Skeletal muscle tissue (tissue), 4 donors: ENCODE data around the gene ARHGAP18. TPM values are rescaled to one million over a fixed set of nuclear protein-coding genes. Genes with fewer than 3 reads are reported as not detected.

Source experiments
- H3K27ac ChIP-seq: one replicate; pipeline ENCODE4 v1.7.0; 2013; ENCODE audit warnings: mild to moderate bottlenecking, low read depth, low read length, inconsistent platforms
- H3K27me3 ChIP-seq, 3 donors: one replicate each; pipeline ENCODE4 v1.7.0; 2013; ENCODE audit warnings: low read length in 3 of 3; ENCODE audit not compliant: control insufficient read depth in 3 of 3, insufficient read depth in 3 of 3
- H3K36me3 ChIP-seq, 3 donors: one replicate each; pipeline ENCODE4 v1.7.0; 2013; ENCODE audit warnings: low read length in 3 of 3; ENCODE audit not compliant: control insufficient read depth in 3 of 3, insufficient read depth in 3 of 3
- H3K4me1 ChIP-seq, 3 donors: one replicate each; pipeline ENCODE4 v1.7.0; 2013; ENCODE audit warnings: low read length in 3 of 3, mild to moderate bottlenecking in 3 of 3; ENCODE audit not compliant: control insufficient read depth in 3 of 3, insufficient read depth in 3 of 3
- H3K4me3 ChIP-seq, 3 donors: one replicate each; pipeline ENCODE4 v1.7.0; 2013; ENCODE audit warnings: low read length in 3 of 3
- H3K9ac ChIP-seq, 3 donors: one replicate each; pipeline ENCODE4 v1.7.0; 2013; ENCODE audit warnings: low read length in 3 of 3, mild to moderate bottlenecking in 3 of 3, moderate library complexity in 2 of 3, low read depth in 1 of 3
- H3K9me3 ChIP-seq, 3 donors: one replicate each; pipeline ENCODE4 v1.7.0; 2013; ENCODE audit warnings: low read length in 3 of 3; ENCODE audit not compliant: control insufficient read depth in 3 of 3
- total RNA-seq: library from RNA; depleted of rRNA; stranded (reverse); fragments of >200 nt; gene quantifications from one replicate; pipeline ENCODE4 v1.2.3, GENCODE V29; 2014
- donor health status: Osteomylitis.

The ARHGAP18 gene
- total RNA-seq, 1 donor from 2014 or later, result 12.5 TPM

GRCh38 chr6:129662406-129662766, 47.6 kb downstream of the ARHGAP18 start:
- H3K4me3 ChIP-seq, result no peak overlapping the region
- H3K27me3 ChIP-seq, result no peaks in the 10 kb centered on the region
- H3K9me3 ChIP-seq, result no peaks in the 10 kb centered on the region
- H3K4me1 ChIP-seq, result peaks cover 10 to 15% (median 14%) of the 10 kb centered on the region in 3 donors
- no peak overlapping the region for H3K9ac ChIP-seq
- H3K27ac ChIP-seq, result no peak overlapping the region
- no peaks in the 10 kb centered on the region for H3K36me3 ChIP-seq

GRCh38 chr6:129661536-129662405, 48.2 kb downstream of the ARHGAP18 start:
- Histone ChIP-seq H3K36me3 (no peaks in the 10 kb centered on the region), H3K4me3 (no peak overlapping the region), H3K27me3 (no peaks in the 10 kb centered on the region), H3K27ac (no peak overlapping the region), H3K9me3 (no peaks in the 10 kb centered on the region), H3K4me1 (peaks cover 10 to 16% (median 13%) of the 10 kb centered on the region in 3 donors), H3K9ac (no peak overlapping the region)

- no peak overlapping the region for H3K9ac ChIP-seq
- H3K27me3 ChIP-seq, result no peaks in the 10 kb centered on the region
- H3K27ac ChIP-seq, result peak overlapping the region; percentile 14
- peak overlapping the region in 2 of 3 donors; percentile 22 to 28 for H3K4me3 ChIP-seq
- peaks cover 10 to 20% (median 18%) of the 10 kb centered on the region in 3 donors for H3K4me1 ChIP-seq
- no peaks in the 10 kb centered on the region for H3K9me3 ChIP-seq
- H3K36me3 ChIP-seq, result no peaks in the 10 kb centered on the region
These were observed 49.7 kb downstream of the ARHGAP18 start for GRCh38 chr6:129660346-129660676.

DNA sequence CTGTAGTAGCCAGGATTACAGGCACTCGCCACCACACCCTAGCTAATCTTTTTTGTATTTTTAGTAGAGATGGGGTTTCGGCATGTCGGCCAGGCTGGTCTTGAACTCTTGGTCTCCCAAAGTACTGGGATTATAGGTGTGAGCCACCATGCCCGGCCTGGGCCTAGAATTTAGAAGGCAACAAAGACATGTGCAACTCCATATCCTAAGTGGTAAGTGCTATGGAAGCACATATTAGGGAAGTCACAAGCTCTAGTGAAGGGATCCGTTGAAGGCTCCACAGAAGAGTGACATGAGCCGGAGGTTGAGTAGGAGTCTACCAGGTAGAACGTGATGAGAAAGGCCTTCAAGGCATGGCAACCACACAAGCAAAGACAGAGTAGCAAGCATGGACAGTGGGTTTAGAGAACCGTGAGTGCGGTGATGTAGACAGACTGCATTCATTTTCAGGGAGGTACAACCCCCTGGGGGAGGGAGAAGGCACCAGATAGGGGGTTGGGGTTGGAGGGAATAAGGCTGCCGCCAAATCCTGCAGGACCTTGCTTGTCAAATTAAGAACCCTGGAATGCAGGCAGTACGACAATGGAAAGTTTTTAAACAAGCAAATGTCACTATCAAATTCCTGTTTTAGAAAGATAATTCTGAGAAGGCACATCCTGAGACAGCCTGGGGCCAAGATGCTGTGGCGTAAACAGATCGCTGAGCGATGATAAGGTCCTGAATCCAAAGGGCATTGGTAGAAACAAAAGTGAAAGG, 50.2 kb downstream of the ARHGAP18 start:
- peak overlapping the region; percentile 14 for H3K27ac ChIP-seq
- no peak overlapping the region for H3K9ac ChIP-seq
- no peaks in the 10 kb centered on the region for H3K9me3 ChIP-seq
- H3K27me3 ChIP-seq, result no peaks in the 10 kb centered on the region
- no peaks in the 10 kb centered on the region for H3K36me3 ChIP-seq
- H3K4me1 ChIP-seq, result peaks cover 10 to 20% (median 18%) of the 10 kb centered on the region in 3 donors
- peak overlapping the region in 1 of 3 donors; percentile 28 for H3K4me3 ChIP-seq

DNA sequence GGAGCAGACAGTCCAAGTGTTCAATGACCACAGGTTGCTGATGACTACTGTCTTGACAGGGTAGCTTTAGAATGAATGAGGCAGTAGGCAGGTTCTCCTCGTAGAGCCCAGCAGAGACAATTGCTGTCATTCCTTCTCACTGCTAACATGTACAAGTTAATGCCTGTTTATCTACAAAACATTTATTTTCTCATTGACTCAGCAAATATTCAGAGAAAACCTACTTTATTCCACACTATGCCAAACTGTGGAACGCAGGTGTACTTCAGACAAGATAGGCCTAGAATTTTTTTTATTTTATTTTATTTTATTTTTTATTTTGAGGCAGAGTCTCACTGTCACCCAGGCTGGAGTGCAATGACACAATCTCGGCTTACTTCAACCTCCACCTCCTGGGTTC, 50.8 kb downstream of the ARHGAP18 start:
- Histone ChIP-seq H3K4me1 (peaks cover 10 to 24% (median 18%) of the 10 kb centered on the region in 3 donors), H3K9ac (no peak overlapping the region), H3K36me3 (no peaks in the 10 kb centered on the region), H3K27ac (no peak overlapping the region), H3K9me3 (no peaks in the 10 kb centered on the region), H3K27me3 (no peaks in the 10 kb centered on the region), H3K4me3 (no peak overlapping the region)

DNA sequence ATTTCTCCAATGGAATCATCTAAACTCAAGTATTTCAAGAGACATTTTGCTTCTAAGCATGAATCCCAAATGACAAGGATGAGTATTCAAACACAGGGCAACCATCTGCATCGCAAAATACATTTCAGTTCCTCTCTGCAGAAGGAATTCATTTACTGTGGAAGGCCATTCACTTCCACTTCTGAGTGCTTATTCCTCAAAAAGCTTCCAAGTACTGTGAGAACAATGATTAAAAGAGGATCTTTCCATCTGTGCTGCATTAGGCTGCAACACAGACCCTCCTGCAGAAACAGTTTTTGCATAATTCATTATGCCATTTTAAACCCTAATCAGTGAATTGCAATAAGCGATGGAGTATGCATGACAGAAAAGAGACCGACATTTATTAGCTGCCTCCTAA, 52.5 kb downstream of the ARHGAP18 start:
- Histone ChIP-seq H3K27me3 (no peaks in the 10 kb centered on the region), H3K36me3 (no peaks in the 10 kb centered on the region), H3K9me3 (no peaks in the 10 kb centered on the region)

GRCh38 chr6:129655334-129655733, 54.6 kb downstream of the ARHGAP18 start:
- Histone ChIP-seq H3K36me3 (no peaks in the 10 kb centered on the region), H3K4me3 (no peak overlapping the region), H3K4me1 (peaks cover 3 to 24% (median 6%) of the 10 kb centered on the region in 3 donors), H3K27ac (no peak overlapping the region), H3K27me3 (no peaks in the 10 kb centered on the region), H3K9me3 (no peaks in the 10 kb centered on the region), H3K9ac (no peak overlapping the region)

More for the DNA sequence above, 52.5 kb downstream of the ARHGAP18 start:
- peaks cover 10 to 24% (median 13%) of the 10 kb centered on the region in 3 donors for H3K4me1 ChIP-seq
- H3K27ac ChIP-seq, result no peak overlapping the region
- no peak overlapping the region for H3K4me3 ChIP-seq
- no peak overlapping the region for H3K9ac ChIP-seq

GRCh38 chr6:129653746-129654145, 56.2 kb downstream of the ARHGAP18 start:
- Histone ChIP-seq H3K36me3 (no peaks in the 10 kb centered on the region), H3K4me3 (no peak overlapping the region), H3K27ac (no peak overlapping the region), H3K4me1 (peaks cover 3 to 25% (median 6%) of the 10 kb centered on the region in 3 donors), H3K9ac (no peak overlapping the region), H3K27me3 (no peaks in the 10 kb centered on the region), H3K9me3 (no peaks in the 10 kb centered on the region)

GRCh38 chr6:129653229-129653628, 56.7 kb downstream of the ARHGAP18 start:
- Histone ChIP-seq H3K4me1 (peaks cover 3 to 25% (median 6%) of the 10 kb centered on the region in 3 donors), H3K9ac (no peak overlapping the region), H3K27ac (no peak overlapping the region), H3K4me3 (no peak overlapping the region), H3K27me3 (no peaks in the 10 kb centered on the region), H3K9me3 (no peaks in the 10 kb centered on the region), H3K36me3 (no peaks in the 10 kb centered on the region)

GRCh38 chr6:129651291-129651691, 58.7 kb downstream of the ARHGAP18 start:
- peaks cover 3 to 23% (median 6%) of the 10 kb centered on the region in 3 donors for H3K4me1 ChIP-seq
- no peaks in the 10 kb centered on the region for H3K9me3 ChIP-seq
- H3K27me3 ChIP-seq, result no peaks in the 10 kb centered on the region
- H3K9ac ChIP-seq, result no peak overlapping the region
- H3K27ac ChIP-seq, result no peak overlapping the region
- no peaks in the 10 kb centered on the region for H3K36me3 ChIP-seq
- H3K4me3 ChIP-seq, result no peak overlapping the region
